HG03460 (cell line): ENCODE measurements around the gene MAST2.
"Not testable (repeated sequence)": the region's sequence is repeated elsewhere in the genome, so short reads cannot be mapped to it uniquely, and the experiment has no call there.

ENCODE experiments used
- ATAC-seq: cut with Tn5 transposase; IDR thresholded peaks from one replicate; pipeline ENCODE4 v1.9.1; 2021; ENCODE audit not compliant: unreplicated experiment

The MAST2 gene

GRCh38 chr1:45930258-45931150 lies 127.1 kb downstream of the MAST2 start:
- ATAC-seq, result no peak

GRCh38 chr1:45932205-45932604 lies 128.8 kb downstream of the MAST2 start:
- not testable (repeated sequence) for ATAC-seq

DNA sequence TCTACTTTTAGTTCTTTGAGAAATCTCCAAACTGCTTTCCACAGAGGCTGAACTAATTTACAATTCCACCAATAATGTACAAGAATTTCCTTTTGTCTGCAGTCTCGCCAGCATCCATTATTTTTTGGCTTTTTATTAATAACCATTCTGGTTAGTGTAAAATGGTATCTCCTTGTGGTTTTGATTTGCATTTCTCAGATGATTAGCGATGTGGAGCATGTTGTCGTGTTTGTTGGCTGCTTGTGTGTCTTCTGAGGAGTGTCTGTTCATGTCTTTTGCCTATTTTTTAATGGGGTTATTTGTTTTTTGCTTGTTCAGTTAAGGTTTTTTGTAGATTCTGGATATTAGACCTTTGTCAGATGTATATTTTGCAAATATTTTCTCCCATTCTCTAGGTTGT lies 131.5 kb downstream of the MAST2 start:
- ATAC-seq, result no peak

- no peak for ATAC-seq
These were observed 134.6 kb downstream of the MAST2 start for GRCh38 chr1:45938029-45938428.

GRCh38 chr1:45942411-45942810 lies 139.0 kb downstream of the MAST2 start:
- ATAC-seq, result no peak

DNA sequence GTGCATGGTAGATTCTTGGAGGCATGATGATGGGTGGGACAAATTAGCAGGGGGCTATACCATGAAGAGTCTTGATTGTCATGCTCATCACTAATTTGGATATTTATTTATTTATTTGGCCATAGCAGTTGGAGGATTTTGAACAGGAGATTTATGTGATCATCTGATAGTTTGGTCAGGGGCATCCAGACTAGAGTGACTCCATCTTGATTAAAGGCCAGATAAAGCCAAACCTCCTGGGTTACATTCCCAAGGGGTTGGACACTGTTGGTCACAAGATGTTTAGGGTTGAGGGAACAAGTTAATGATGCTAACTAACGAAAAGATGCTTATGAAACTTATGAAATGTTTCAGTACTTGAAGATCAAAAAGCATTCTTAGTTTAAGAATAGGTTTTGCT lies 139.8 kb downstream of the MAST2 start:
- ATAC-seq, result no peak

GRCh38 chr1:45945426-45945825 lies 142.0 kb downstream of the MAST2 start:
- ATAC-seq, result no peak

DNA sequence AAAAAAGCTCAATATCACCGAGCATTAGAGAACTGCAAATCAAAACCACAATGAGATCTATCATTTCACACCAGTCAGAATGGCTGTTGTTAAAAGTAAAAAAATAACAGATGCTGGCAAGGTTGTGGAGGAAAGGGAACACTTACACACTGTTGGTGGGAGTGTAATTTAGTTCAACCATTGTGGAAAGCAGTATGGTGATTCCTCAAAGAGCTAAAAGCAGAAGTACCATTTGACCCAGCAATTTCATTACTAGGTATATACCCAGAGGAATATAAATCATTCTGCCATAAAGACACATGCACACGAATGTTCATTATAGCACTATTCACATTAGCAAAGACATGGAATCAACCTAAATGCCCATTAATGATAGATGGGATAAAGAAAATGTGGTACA lies 146.1 kb downstream of the MAST2 start:
- not testable (repeated sequence) for ATAC-seq

DNA sequence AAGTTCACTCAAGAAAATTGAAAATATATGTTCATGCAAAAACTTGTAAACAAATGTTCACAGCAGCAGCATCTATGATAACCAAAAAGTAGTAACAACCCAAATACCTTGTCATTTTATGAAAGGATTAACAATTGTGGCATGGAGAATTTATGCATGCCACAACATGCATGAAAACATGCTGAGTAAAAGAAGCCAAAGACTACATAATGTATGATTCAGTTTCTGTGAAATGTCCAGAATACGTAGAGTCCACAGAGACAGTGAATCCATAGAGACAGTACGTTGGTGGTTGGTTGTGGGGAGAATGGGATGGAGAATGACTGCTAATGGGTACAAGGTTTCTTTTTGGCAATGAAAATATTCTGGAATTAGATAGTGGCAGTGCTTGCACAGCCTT lies 148.7 kb downstream of the MAST2 start:
- ATAC-seq, result no peak

- ATAC-seq, result no peak
These were observed 150.8 kb downstream of the MAST2 start for GRCh38 chr1:45953934-45954847.

DNA sequence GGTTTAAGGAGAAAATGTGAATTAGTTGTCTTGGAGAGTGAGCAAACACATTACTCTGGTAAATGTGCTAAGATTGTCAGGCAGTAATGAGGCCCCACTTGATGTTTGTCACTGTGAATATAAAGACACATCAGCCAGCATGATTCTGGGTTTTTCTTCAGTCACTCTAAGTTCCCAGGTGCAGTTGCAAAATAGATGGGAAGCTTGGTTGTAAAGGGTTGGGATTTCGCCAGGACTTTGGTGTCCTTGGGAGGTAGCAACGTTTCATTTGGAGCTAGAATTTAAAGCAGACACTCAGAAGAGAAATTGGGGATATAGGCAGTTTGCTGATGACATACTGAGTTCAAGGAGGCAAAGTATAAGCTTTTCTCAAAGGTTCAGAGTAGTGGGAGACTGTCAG lies 154.3 kb downstream of the MAST2 start:
- no peak for ATAC-seq

GRCh38 chr1:45958317-45958716 lies 154.9 kb downstream of the MAST2 start:
- no peak for ATAC-seq

DNA sequence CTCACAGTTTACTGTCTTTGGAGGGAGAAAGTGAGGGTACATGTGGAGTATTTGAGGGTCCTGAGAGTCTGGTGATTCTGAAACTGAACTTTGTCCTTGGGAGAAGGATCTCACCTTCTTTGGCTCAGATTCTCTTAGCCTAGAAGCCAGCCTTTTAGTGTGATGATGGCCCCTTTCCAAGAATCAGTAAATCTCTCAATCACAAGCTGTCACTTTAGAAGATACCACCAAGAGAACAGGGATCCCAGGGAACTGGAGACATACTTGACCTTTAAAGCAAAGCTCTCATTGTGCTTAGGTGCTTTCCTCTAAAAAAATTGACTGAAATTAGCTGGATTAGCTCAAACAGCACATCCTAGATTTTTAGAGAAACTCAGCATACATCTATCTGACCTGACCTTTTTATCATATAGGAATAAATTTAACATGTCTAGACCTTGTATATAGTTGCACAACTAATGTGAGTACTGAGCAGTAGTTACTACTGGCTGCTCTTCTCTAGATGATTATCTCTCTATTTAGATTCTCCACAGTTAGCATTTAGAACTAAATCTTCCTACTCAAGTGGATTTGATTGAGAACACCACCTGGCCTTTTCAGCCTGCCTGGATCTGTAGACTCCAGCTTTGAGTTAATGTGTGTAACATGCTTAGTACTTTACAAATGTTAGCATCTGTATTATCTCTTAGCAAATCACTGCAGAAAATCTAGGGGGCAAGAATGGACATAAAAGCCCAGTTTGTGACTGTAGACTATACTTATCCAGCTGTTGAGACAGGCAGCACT lies 157.7 kb downstream of the MAST2 start:
- no peak for ATAC-seq

DNA sequence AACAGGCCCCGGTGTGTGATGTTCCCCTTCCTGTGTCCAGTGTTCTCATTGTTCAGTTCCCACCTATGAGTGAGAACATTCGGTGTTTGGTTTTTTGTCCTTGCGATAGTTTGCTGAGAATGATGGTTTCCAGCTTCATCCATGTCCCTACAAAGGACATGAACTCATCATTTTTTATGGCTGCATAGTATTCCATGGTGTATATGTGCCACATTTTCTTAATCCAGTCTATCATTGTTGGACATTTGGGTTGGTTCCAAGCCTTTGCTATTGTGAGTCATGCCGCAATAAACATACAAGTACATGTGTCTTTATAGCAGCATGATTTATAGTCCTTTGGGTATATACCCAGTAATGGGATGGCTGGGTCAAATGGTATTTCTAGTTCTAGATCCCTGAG lies 158.5 kb downstream of the MAST2 start:
- not testable (repeated sequence) for ATAC-seq

DNA sequence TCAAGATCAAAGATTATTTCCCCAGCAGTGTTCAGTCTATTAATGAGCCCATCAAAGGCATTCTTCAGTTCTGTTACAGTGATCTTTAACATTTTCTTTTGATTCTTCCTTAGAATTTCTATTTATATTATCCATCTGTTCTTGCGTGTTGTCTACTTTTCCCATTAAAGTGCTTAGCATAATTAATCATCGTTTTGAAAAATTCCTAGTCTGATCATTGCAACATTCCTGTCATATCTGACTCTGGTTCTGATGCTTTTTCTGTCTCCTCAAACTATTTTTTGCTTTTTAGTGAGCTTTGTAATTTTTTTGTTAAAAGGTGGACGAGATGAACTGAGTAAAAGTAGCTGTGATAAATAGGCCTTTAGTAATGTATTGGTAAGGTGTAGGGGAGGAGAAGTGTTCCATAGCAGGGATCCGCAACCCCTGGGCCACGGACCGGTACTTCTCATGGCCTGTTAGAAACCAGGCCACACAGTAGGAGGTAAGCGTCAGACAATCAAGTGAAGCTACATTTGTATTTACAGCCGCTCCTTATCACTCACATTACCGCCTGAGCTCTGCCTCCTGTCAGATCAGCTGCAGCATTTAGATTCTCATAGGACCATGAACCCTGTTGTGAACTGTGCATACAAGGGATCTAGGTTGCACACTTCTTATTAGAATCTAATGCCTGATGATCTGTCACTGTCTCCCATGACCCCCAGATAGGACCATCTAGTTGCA lies 165.7 kb downstream of the MAST2 start:
- ATAC-seq, result no peak

DNA sequence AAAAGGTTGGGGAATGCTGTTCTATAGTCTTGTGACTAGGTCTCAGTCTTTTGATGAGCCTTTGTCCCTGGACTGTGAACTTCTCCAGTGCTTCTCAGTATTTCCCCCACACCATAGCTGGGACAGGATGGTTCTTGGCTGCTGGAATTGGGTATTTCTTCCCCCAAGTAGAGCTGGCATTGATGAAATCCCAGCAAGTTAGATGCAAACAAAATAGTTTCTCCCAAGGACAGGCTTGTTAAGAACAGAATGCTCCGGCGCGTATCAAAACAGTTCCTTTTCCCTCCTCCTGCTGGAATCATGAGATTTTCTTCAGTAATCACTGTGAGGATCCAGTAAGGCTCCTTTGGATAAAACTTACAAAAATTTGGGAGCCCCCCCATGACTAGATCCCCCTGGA lies 166.5 kb downstream of the MAST2 start:
- no peak for ATAC-seq

DNA sequence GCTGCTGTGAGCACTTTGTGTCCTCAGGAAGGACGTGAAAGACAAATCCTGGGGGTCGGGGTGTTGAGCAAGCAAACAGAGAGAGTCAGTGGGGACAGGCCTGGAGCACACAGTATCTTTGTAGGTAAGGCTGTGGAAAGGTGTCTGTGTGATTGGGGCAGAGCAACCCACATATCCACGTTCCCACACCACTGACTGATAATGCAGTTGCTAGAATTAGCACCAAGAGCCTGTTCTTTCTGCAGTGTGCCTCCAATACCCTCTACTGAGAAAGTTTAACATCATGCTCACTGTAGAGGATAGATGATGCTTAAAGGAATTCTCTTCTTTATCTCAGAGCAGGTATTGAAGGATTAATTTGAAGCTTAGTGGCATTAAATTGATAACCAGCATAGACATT lies 167.9 kb downstream of the MAST2 start:
- no peak for ATAC-seq

DNA sequence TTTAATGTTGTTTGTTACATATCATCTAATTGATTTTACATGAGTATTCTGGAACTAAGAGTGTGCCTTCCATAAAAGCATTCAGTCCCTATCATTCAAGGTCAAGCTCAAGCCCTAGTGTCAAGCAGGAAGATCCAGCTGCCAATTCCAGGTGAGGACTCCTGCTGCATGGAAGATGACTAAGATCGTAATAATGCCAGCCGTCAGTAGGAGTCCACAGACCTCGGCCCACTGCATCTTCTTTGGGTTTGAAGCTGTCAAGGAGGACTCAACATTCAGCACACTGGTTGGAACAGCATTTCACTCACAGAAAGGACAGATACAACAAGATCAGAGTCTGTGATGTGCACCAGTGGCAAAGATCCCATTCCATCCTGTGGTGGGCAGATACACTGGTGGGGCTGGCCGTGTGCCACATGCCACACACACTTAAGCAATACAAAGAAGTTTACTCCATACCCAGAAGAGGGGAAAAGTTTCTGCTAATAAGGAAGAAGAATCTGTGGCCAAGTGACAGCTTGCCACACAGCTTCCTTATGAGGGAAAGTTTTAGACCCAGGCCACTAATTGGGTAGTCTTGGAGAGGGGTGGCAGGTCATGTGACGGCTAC lies 168.6 kb downstream of the MAST2 start:
- no peak for ATAC-seq

DNA sequence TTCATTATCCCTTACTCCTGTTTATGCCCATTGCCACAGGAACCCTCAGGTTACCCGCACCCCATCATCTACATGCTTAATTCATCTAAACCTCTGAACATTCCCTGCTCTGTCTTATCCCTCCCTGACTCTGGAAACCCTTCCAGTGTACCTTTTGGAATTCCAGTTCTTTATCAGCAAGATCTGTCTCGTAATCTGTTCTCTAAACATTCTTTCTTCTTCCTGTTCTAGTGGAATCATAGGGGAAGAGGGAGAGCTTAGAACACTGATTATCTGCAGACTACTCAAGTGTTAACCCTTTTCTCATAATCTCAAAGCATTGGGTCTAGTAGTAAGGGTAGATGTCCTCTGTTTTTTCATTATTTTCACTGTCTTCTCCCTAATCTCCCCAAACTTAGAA lies 169.2 kb downstream of the MAST2 start:
- ATAC-seq, result no peak

DNA sequence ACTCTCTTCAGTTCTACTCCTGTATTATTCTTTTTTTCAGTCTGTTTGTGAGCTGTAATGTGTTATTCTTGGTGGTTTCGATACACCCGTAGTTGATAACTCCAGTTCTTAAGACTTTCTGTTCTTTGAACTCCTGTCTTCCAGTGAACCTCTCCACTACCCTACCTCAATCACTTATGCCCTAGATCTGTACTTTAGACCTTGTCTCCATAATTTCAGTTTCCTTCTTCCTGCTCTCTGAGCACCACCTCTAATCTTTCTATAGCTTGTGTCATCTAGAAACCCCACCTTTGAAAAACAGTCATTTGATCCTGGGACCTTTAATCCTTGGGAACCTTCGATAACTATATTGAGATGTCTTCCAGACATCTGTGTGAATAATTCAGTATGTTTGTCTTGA lies 169.7 kb downstream of the MAST2 start:
- ATAC-seq, result no peak
